HepG2 (cell line): ENCODE results near the gene ZNF273.

ENCODE experiments used
- ADNP ChIP-seq: sonication (generic); formaldehyde crosslinking; IDR thresholded peaks from 2 replicates; pipeline ENCODE4 v1.4.0; 2020; ENCODE audit warnings: missing genetic modification reagents
- ATF1 ChIP-seq: IDR thresholded peaks from 2 replicates; pipeline ENCODE4 v1.6.1; 2016; ENCODE audit warnings: mild to moderate bottlenecking, control low read depth
- EZH2 ChIP-seq: conservative IDR thresholded peaks from 2 replicates; pipeline ENCODE4 v1.6.1; 2012; ENCODE audit warnings: mild to moderate bottlenecking, low read depth, low read length, moderate library complexity
- FOXK2 ChIP-seq: fragments of 450-650 bp; IDR thresholded peaks from 2 replicates; pipeline ENCODE4 v1.6.1; 2016
- ZNF510 ChIP-seq: sonication (generic); formaldehyde crosslinking; IDR thresholded peaks from 2 replicates; pipeline ENCODE4 v1.4.0; 2020; ENCODE audit warnings: low read depth, mild to moderate bottlenecking, missing genetic modification reagents
- TF ChIP-seq, protein P1 (sequence below): sonication (generic); formaldehyde crosslinking; IDR thresholded peaks from 2 replicates; pipeline ENCODE4 v1.5.0; 2020; ENCODE audit warnings: mild to moderate bottlenecking, missing genetic modification reagents, moderate library complexity

DNA sequence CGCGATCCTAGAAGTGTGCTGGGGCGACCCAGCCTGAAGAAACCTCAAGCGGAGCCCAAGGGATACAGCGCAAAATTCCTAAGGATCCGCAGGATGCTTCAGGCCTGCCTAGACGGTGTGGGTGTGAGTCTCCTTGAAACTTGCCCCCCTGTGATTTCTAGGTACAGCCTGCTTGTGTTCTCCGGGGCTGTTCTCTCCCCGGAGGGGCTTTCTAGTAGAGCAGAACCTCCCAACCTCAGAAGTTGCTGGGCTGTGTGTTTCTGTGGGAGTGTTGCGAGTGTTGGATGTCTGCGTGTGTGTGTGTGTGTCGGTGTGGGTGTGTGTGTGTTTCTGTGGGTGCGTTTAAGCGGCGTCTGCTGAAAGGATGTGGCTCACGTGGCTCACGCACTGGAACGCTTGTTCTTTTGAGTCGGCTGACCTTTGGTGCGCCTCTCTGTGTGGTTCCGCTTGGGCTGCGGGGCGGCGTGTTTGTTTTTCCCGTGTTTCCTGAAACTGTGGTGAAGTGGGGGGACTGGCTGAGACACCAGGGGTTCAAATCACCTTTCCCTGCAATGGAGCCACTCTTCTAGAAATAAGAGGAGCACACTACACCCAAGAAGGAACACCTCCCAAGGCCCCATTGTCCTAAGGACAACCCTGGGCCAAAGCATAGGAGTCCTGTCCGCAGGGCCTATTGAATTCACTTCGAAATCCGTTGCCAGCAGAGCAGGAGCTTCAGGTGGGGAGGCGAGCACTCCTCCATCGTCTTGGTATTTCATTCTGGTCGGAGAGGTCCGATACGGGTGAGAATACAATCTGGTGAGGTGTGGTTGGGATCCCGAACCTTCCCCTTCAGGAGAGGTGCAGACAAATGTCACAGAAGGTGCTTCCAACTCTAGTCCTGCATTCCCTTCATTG, 25.1 kb upstream of the ZNF273 start:
- TF ChIP-seq, protein P1, sequence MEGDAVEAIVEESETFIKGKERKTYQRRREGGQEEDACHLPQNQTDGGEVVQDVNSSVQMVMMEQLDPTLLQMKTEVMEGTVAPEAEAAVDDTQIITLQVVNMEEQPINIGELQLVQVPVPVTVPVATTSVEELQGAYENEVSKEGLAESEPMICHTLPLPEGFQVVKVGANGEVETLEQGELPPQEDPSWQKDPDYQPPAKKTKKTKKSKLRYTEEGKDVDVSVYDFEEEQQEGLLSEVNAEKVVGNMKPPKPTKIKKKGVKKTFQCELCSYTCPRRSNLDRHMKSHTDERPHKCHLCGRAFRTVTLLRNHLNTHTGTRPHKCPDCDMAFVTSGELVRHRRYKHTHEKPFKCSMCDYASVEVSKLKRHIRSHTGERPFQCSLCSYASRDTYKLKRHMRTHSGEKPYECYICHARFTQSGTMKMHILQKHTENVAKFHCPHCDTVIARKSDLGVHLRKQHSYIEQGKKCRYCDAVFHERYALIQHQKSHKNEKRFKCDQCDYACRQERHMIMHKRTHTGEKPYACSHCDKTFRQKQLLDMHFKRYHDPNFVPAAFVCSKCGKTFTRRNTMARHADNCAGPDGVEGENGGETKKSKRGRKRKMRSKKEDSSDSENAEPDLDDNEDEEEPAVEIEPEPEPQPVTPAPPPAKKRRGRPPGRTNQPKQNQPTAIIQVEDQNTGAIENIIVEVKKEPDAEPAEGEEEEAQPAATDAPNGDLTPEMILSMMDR (CRISPR knock-in tag) = no peak
- TF ChIP-seq ZNF510 (CRISPR knock-in tag) = no peak
- TF ChIP-seq ADNP (CRISPR knock-in tag) = no peak
- TF ChIP-seq EZH2 = no peak
- TF ChIP-seq FOXK2 = no peak
- no peak for TF ChIP-seq ATF1
